Mesenchymal stem cell (in vitro differentiated cells and primary cell): ENCODE data around the gene POU2F2.

Experiments used
- DNase-seq: peaks from one replicate; pipeline ENCODE4 v3.0.0-alpha.2; 2013
- H2AFZ ChIP-seq: one replicate; pipeline ENCODE4 v1.6.1; 2013; ENCODE audit warnings: low read depth, mild to moderate bottlenecking, control low read depth, inconsistent platforms, low read length, moderate library complexity
- H2AK5ac ChIP-seq: 2 replicates; pipeline ENCODE4 v1.6.1; 2013; ENCODE audit warnings: low read length, moderate library complexity, mild to moderate bottlenecking, inconsistent platforms; ENCODE audit not compliant: severe bottlenecking
- H2BK120ac ChIP-seq: one replicate; pipeline ENCODE4 v1.6.1; 2013; ENCODE audit warnings: low read depth, mild to moderate bottlenecking, inconsistent platforms, low read length, moderate library complexity
- H2BK12ac ChIP-seq, 2 experiments: one replicate each; pipeline ENCODE4 v1.6.1; 2013; ENCODE audit warnings: inconsistent platforms in 2 of 2, low read length in 2 of 2, mild to moderate bottlenecking in 2 of 2, moderate library complexity in 2 of 2, control low read depth in 1 of 2
- H2BK15ac ChIP-seq: one replicate; pipeline ENCODE4 v1.6.1; 2013; ENCODE audit warnings: mild to moderate bottlenecking, low read depth, inconsistent platforms; ENCODE audit not compliant: poor library complexity, severe bottlenecking
- H2BK5ac ChIP-seq: 2 replicates; pipeline ENCODE4 v1.6.1; 2013; ENCODE audit warnings: low read depth, mild to moderate bottlenecking, low read length, control low read depth, inconsistent platforms; ENCODE audit not compliant: poor library complexity, severe bottlenecking
- H3K14ac ChIP-seq, 2 experiments: one replicate each; pipeline ENCODE4 v1.6.1; 2013; ENCODE audit warnings: inconsistent platforms in 2 of 2, low read length in 2 of 2, control low read depth in 1 of 2, mild to moderate bottlenecking in 1 of 2, moderate library complexity in 1 of 2
- H3K18ac ChIP-seq, 2 experiments: one replicate each; pipeline ENCODE4 v1.6.1; 2013; ENCODE audit warnings: inconsistent platforms in 2 of 2, low read length in 2 of 2, control low read depth in 1 of 2, low read depth in 1 of 2, mild to moderate bottlenecking in 1 of 2
- H3K23ac ChIP-seq, 2 experiments: one replicate each; pipeline ENCODE4 v1.6.1; 2013; ENCODE audit warnings: inconsistent platforms in 2 of 2, low read length in 2 of 2, mild to moderate bottlenecking in 2 of 2, moderate library complexity in 2 of 2, control low read depth in 1 of 2
- H3K27ac ChIP-seq: 2 replicates; pipeline ENCODE4 v1.5.1; 2013; ENCODE audit warnings: mild to moderate bottlenecking, moderate library complexity, low read length, control low read depth, inconsistent platforms; ENCODE audit not compliant: poor library complexity, severe bottlenecking
- H3K27me3 ChIP-seq, 2 experiments: 2 replicates each; pipeline versions ENCODE4 v1.6.1 to v1.7.0; 2013; ENCODE audit warnings: low read length in 2 of 2, mild to moderate bottlenecking in 2 of 2, moderate library complexity in 2 of 2, control low read depth in 1 of 2, inconsistent platforms in 1 of 2; ENCODE audit not compliant: control insufficient read depth in 1 of 2, insufficient read depth in 1 of 2
- H3K36me3 ChIP-seq, 2 experiments: 2 replicates each; pipeline versions ENCODE4 v1.6.1 to v1.7.0; 2013; ENCODE audit warnings: low read length in 2 of 2, control low read depth in 1 of 2, inconsistent platforms in 1 of 2, low read depth in 1 of 2, mild to moderate bottlenecking in 1 of 2; ENCODE audit not compliant: insufficient read depth in 2 of 2, control insufficient read depth in 1 of 2
- H3K4ac ChIP-seq, 2 experiments: one replicate each; pipeline ENCODE4 v1.6.1; 2013; ENCODE audit warnings: inconsistent platforms in 2 of 2, low read length in 2 of 2, mild to moderate bottlenecking in 2 of 2, moderate library complexity in 2 of 2, control low read depth in 1 of 2, low read depth in 1 of 2
- H3K4me1 ChIP-seq: 2 replicates; pipeline ENCODE4 v1.6.1; 2013; ENCODE audit warnings: low read depth, low read length, control low read depth; ENCODE audit not compliant: control insufficient read depth, insufficient read depth
- H3K4me2 ChIP-seq: 2 replicates; pipeline ENCODE4 v1.6.1; 2013; ENCODE audit warnings: low read length, mild to moderate bottlenecking, inconsistent platforms; ENCODE audit not compliant: poor library complexity, severe bottlenecking
- H3K4me3 ChIP-seq, 2 experiments: 2 replicates each; pipeline versions ENCODE4 v1.5.1 to v1.7.0; 2013; ENCODE audit warnings: low read length in 2 of 2, mild to moderate bottlenecking in 2 of 2, control low read depth in 1 of 2, low read depth in 1 of 2; ENCODE audit not compliant: insufficient read depth in 1 of 2
- H3K79me1 ChIP-seq: replicated peaks from 2 replicates; pipeline ENCODE4 v1.6.1; 2013; ENCODE audit warnings: mild to moderate bottlenecking, control low read depth, low read length, inconsistent platforms; ENCODE audit not compliant: poor library complexity, severe bottlenecking
- H3K9ac ChIP-seq: 2 replicates; pipeline ENCODE4 v1.7.0; 2013; ENCODE audit warnings: mild to moderate bottlenecking, low read length, moderate library complexity
- H3K9me3 ChIP-seq: 2 replicates; pipeline ENCODE4 v1.7.0; 2013; ENCODE audit warnings: mild to moderate bottlenecking, low read length; ENCODE audit not compliant: control insufficient read depth
- H4K8ac ChIP-seq: one replicate; pipeline ENCODE4 v1.6.1; 2013; ENCODE audit warnings: inconsistent platforms, mild to moderate bottlenecking, low read length, moderate library complexity
- H4K91ac ChIP-seq: one replicate; pipeline ENCODE4 v1.6.1; 2013; ENCODE audit warnings: mild to moderate bottlenecking, low read length, inconsistent platforms
- WGBS: methylation state at CpG from one replicate; pipeline ENCODE4 v1.1.7; 2013; ENCODE audit warnings: mixed read lengths; 5-methylcytosine and 5-hydroxymethylcytosine counted together

POU2F2 gene

GRCh38 chr19:42168206-42168605 lies 36.0 kb upstream of the POU2F2 start:
- no peak overlapping the region for H2BK15ac ChIP-seq
- H2BK12ac ChIP-seq = no peak overlapping the region
- H3K9ac ChIP-seq = no peak overlapping the region
- H4K91ac ChIP-seq = no peak overlapping the region
- no peak overlapping the region for H3K27ac ChIP-seq
- H4K8ac ChIP-seq = no peak overlapping the region
- peaks cover 54 to 94% of the 10 kb centered on the region in 2 experiments for H3K27me3 ChIP-seq
- no peak overlapping the region for H3K4me2 ChIP-seq
- no peaks in the 10 kb centered on the region for H3K36me3 ChIP-seq
- H2BK120ac ChIP-seq = no peak overlapping the region
- H3K4ac ChIP-seq = no peak overlapping the region
- H3K23ac ChIP-seq = no peak overlapping the region
- no peaks in the 10 kb centered on the region for H3K9me3 ChIP-seq
- no peak overlapping the region for H3K14ac ChIP-seq
- H3K4me1 ChIP-seq = no peaks in the 10 kb centered on the region
- no peak overlapping the region for H2AK5ac ChIP-seq
- H2BK5ac ChIP-seq = no peak overlapping the region
- H3K79me1 ChIP-seq = no peaks in the 10 kb centered on the region
- no peak for DNase-seq
- no peak overlapping the region for H2AFZ ChIP-seq
- H3K4me3 ChIP-seq = no peak overlapping the region
- 70% methylated on average over 3 of the region's 3 CpGs for WGBS
- no peak overlapping the region for H3K18ac ChIP-seq

GRCh38 chr19:42166316-42166715 lies 34.1 kb upstream of the POU2F2 start:
- Histone ChIP-seq H2BK15ac (no peak overlapping the region), H3K36me3 (no peaks in the 10 kb centered on the region), H3K27me3 (peaks cover 58 to 95% of the 10 kb centered on the region in 2 experiments), H3K27ac (no peak overlapping the region), H3K9ac (no peak overlapping the region), H3K4me1 (no peaks in the 10 kb centered on the region), H2AK5ac (no peak overlapping the region), H2BK120ac (no peak overlapping the region), H2BK5ac (no peak overlapping the region), H2BK12ac (no peak overlapping the region), H3K18ac (no peak overlapping the region), H3K79me1 (no peaks in the 10 kb centered on the region), H3K4ac (no peak overlapping the region), H3K23ac (no peak overlapping the region), H3K9me3 (no peaks in the 10 kb centered on the region), H4K91ac (no peak overlapping the region), H3K14ac (no peak overlapping the region), H4K8ac (no peak overlapping the region), H3K4me2 (no peak overlapping the region), H2AFZ (no peak overlapping the region), H3K4me3 (no peak overlapping the region)
- DNase-seq = no peak
- WGBS = 64% methylated on average over 7 of the region's 7 CpGs

GRCh38 chr19:42165146-42165545 lies 32.9 kb upstream of the POU2F2 start:
- Histone ChIP-seq H3K18ac (no peak overlapping the region), H3K9ac (no peak overlapping the region), H2BK12ac (no peak overlapping the region), H2AK5ac (no peak overlapping the region), H4K91ac (no peak overlapping the region), H3K4me2 (no peak overlapping the region), H3K36me3 (no peaks in the 10 kb centered on the region), H3K27ac (no peak overlapping the region), H3K9me3 (no peaks in the 10 kb centered on the region), H3K4me1 (no peaks in the 10 kb centered on the region), H3K4ac (no peak overlapping the region), H4K8ac (no peak overlapping the region), H3K23ac (no peak overlapping the region), H2BK5ac (no peak overlapping the region), H2BK120ac (no peak overlapping the region), H2BK15ac (no peak overlapping the region), H2AFZ (no peak overlapping the region), H3K79me1 (no peaks in the 10 kb centered on the region), H3K4me3 (no peak overlapping the region), H3K27me3 (peaks cover 65 to 95% of the 10 kb centered on the region in 2 experiments), H3K14ac (no peak overlapping the region)
- DNase-seq = no peak
- WGBS = 35% methylated on average over 2 of the region's 2 CpGs

GRCh38 chr19:42161616-42162263 lies 29.5 kb upstream of the POU2F2 start:
- DNase-seq = no peak
- H3K4ac ChIP-seq = no peak overlapping the region

More at GRCh38 chr19:42161616-42162263, 29.5 kb upstream of the POU2F2 start:
- Histone ChIP-seq H3K4me1 (no peaks in the 10 kb centered on the region), H2BK5ac (no peak overlapping the region), H3K27ac (no peak overlapping the region), H2BK120ac (no peak overlapping the region), H4K91ac (no peak overlapping the region), H3K36me3 (no peaks in the 10 kb centered on the region), H2BK15ac (no peak overlapping the region), H2BK12ac (no peak overlapping the region), H3K9me3 (no peaks in the 10 kb centered on the region), H2AK5ac (no peak overlapping the region), H3K23ac (no peak overlapping the region), H3K18ac (no peak overlapping the region), H3K4me3 (no peak overlapping the region), H2AFZ (no peak overlapping the region), H3K9ac (no peak overlapping the region), H3K79me1 (no peaks in the 10 kb centered on the region), H3K4me2 (no peak overlapping the region), H3K27me3 (peaks cover 84 to 91% of the 10 kb centered on the region in 2 experiments), H4K8ac (no peak overlapping the region), H3K14ac (no peak overlapping the region)
- 82% methylated on average over 20 of the region's 21 CpGs for WGBS
